NK-92 treated with Interleukin-12 subunit alpha and Interleukin-12 subunit beta, amount 100 ng/mL, for 24 hours (cell line): ENCODE results near the gene GPC6.

Source experiments
- DNase-seq: peaks from one replicate; lab custom pipeline; 2025; lab: John Stamatoyannopoulos, UW

GPC6 gene

DNA sequence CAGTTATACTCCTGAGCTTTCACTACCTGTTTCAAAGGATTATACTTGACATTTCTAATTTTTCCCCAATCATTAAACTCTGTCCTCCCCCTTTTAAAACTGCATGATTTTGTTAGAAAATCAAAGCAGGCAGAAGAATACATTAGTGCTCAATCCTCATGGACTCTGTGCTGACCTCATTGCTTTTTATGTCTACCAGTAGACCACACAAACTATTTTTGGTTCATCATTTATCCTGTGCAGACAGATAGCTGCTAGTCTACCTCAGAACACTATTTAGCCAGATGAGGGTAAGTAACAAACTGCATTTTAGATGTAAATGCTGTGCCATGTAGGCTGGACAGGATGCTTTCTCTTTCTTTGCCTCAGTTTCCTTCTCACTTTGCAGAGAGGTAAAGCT is 1016.9 kb downstream of the GPC6 start:
- DNase-seq, result no peak

DNA sequence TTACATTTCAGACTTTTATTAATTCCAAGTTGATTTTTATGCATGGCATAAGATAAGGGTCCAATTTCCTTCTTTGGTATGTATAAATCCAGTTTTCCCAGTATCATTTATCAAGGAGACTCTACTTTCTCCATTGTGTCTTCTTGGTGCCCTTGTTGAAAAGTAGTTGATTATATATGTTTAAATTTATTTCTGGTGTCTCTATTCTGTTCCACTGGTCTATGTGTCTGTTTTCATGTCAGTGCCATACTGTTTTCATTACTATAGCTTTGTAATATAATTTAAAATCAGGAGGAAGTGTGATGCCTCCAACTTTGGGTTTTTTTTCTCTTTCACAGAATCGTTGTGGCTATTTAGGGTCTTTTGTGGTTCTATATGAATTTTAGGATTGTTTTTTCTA is 1019.9 kb downstream of the GPC6 start:
- no peak for DNase-seq

DNA sequence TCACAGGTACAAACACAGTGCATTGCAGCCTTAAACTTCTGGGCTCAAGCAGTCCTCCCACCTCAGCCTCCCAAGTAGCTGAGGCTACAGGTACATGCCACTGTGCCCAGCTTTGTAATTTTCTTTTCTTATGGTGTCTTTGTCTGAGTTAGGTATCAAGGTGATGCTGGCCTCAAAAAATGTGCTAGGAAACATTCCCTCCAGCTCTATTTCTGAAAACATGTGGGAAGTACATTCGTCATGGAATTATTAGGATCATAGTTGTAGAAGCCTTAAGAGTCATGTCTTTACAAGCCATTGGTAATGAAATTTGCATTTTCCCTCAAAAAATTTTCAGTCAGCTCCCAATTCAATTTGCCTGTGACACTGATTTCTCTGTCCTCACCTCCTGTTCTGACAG is 1021.3 kb downstream of the GPC6 start:
- no peak for DNase-seq

DNA sequence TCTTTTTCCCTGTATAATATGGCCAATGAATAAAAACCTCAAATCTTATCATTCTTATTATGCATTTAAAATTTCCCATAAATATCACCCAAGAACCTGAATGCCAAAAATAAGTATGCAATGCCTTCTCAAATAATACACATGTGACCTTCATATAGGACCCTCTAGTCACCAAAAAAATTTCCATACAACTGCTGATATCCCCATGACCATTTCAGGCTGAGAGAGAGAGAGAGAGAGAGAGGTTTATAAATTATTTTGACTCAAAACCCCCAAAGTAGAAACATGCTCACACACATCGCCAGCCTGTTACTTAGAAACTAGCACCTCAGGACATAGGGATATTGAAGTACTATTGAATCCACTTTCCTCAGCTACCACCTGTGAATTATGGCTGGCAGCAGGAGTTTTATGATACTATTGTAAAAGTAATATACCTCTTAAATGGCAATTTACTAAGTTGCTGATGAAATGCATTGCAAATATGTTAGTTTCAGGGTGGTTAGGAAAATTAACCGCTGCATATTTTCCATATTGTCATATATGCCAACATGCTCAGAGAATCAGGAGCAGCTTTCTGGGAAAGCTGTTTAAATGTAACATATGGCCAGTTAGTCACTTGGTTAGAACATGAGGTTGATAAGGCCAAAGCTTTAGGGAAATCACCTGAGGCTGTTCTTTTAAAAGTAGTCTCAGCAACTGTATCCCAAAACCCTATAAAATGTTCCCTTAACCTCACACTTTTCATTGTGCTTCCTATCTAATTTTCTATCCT is 1022.0 kb downstream of the GPC6 start:
- no peak for DNase-seq

DNA sequence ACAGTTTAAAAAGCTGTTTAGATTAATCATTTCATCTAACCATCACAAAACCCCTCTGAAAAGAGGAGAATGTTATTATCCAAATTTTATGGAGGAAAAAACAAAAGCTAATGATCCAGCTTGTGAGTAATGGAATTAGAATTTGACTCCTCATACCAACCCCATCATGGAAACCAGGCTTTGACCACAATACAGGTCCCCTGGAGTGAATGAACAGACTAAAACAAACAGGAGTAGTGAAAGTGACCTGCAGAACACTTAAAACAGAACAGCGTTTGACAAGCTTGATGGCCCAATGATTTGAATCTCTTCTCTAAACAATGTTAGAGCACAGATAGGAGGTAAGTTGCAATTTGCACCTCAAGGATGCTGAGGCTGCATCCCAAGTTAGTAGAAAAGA is 1022.9 kb downstream of the GPC6 start:
- no peak for DNase-seq

DNA sequence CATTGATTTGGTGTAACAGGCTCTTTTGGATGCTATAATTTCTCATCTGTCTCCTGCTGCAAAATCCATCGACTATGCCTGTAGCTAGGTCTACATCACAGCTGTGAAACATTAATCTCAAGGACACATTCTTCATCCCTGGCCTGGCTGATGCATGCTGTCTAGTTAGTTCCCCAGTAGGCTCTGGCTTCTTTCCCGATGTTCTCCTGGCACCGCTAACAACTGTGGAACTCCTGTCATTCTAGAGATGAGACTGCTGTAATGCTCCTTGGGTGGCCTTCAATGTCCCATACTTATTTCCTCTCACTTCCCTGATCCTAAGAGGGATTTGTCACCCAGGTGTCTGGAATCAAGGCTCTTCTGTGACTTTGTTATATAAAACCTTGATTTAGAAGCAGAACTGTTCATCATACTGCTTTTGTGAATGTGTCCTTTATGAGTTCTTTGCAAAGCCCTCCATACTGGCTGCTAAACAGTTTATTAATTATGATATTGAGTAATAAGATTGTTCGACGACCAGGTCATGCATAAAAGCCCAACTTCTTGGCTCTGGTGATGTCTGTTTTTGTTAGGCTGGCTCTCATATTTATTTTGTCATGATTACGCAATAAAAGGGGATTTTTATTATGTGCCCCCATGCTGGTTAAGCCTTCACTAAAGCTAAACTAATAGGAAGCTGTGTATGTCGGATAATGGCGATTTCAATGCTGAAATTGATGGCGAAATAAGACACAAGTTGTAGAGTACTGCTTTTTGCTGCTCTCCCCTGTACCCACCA is 1025.4 kb downstream of the GPC6 start:
- no peak for DNase-seq

DNA sequence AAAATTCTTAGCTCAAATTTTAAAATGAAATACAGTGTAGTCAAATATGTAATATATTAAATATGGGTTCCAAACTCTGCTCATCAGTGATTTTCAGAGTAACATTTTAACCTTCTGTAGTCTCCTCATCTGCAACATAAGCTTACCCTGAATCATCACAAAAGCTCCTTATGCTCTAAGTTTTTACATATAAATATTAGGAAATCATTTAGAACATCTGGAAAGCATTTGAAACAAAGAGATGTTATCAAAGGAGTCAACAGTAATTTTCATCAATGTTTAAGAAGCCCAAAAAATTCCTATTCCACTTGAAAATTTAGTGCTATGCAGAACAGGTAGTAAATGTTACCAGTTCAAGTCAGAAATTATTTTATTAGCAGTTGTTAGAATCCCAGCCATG is 1028.1 kb downstream of the GPC6 start:
- no peak for DNase-seq

DNA sequence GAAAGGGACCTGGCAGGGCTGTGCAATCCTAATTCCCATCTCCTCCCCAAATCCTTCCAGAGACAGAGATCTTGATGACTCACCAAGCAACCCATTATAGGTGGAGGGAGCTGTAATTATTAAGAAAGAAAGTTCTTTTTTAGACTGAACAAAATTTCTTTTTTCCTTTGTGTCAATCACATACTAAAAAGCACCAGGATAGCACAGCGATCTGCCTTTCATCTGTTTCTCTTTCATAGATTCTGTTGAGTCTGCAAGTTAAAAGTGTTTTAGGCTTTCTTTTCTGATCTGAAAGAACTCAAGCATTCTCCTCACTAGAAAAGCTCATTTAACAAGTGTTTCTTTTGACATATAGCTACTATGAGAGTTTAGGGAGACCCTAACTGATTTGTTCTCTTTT is 1030.1 kb downstream of the GPC6 start:
- no peak for DNase-seq

DNA sequence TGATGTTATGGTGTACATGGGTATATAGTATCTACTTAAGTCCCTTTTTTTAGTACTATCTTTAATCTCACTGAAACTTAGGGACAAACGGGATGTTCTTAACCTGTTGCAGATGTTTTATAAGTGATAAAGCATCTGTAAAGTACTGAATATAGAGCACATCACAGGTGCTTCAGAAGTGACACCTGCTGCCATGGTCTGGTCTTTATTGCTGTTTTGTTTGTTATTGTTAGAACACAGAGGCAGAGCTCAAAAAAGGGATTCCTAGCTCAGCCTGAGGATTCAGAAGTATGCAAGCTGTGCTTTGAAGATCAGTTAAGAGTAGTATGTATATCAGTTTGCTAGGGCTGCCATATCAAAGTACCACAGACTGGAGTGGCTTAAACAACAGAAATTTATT is 1033.4 kb downstream of the GPC6 start:
- no peak for DNase-seq

DNA sequence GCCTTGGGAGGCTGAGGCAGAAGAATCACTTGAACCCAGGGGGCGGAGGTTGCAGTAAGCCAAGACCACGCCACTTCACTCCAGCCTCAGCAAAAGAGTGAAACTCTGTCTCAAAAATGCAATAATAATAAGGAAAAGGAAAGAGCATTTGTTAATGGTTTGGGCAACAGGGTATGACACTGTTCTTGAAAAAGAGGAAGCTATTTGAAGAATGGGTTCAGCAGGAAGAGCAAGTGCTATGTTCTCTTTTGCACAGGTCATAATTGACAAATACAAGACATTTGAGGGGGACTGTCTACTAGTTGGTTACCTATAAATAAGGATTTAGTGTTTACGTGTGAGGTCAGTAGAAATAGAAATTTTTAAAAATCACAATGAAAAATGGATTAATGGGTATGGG is 1034.6 kb downstream of the GPC6 start:
- DNase-seq, result no peak

DNA sequence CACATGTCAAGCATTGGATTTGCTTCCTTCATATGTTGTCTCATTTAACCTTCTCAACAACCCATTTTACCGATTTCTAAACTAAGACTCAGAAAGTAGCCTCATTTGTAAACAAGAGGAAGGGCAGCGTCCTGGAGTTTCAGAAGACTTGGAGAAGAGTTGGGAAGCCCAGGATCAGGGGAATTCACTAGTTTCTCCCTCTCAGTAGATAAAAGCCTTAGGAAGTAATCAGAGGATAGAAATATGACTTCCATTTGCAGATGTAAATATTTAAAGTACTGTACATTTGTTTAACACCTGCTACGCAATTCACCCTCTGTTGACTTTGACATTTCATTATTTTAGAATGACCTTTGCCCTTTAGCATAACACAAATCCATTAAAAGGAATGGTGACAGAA is 1036.4 kb downstream of the GPC6 start:
- no peak for DNase-seq

DNA sequence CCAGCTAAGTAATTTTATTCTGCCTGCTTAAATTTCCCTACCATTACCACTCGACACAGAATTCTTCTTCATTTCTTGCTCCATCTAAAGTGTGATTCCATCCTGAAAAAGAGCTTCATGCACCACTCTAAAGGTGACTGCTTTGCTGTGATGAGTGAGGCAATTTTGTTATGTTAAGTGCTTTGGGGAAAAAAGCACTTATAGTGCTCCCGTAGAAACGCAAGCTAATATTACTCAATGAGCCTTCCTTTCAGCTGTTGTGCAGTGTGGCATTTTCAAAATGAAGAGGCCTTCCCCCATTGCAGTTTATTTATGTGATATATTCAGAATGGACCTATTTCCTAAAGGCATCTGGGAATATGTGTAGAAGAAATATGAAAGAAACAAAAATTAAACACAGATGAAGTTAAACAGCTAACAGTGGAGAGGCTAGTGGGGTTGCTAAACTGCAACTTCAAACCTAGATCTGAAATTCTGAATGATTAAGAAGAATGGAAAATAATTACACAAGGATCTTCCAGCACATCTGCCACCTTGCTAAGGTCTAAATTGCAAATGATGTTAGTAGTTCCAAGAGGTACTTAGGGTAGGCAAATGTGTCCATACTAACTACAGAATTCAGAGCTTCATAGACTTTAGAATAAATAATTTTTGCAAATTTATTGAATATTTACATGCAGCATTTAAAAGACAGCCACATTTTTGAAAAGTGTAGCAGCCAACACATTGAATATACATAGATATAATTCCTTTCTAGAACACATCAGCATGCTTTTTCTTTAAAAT is 1041.2 kb downstream of the GPC6 start:
- DNase-seq, result no peak

DNA sequence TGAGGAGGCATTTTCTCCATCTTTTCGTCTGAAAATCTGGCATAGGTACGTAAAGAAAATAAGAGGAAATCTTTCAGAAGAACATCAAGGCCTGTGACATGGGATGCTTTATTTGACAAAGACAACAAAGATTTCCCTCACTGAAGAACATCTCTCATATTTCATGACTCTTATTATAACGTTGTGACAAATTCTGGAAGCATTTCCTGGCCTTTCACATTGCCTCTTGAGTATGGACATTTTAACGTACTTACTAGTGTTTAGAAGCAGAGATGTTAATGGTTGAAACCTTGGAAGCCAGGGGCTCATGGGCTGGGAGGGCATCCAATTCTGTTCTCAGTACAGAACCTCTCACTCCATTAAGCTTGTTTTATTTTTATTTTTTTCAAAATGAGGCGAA is 1042.1 kb downstream of the GPC6 start:
- DNase-seq, result no peak

DNA sequence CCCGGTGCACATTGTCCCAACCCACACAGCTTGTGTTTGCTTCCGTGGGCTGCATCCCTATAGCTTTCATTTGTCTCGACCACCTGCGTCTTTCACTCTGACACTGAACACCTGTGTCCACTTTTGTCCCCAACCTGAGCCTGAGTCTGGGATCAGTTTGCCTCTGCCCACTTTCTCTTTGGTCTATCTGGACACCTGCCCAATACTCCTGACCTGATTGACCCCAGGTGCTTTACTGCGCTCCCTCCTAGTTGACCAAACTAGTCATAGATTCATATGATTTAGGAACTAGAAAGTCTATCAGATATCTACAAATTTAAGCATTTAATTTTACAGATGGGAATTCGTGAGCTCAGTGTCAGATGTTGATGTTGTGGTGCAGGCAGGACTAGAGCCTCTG is 1043.0 kb downstream of the GPC6 start:
- DNase-seq, result no peak

DNA sequence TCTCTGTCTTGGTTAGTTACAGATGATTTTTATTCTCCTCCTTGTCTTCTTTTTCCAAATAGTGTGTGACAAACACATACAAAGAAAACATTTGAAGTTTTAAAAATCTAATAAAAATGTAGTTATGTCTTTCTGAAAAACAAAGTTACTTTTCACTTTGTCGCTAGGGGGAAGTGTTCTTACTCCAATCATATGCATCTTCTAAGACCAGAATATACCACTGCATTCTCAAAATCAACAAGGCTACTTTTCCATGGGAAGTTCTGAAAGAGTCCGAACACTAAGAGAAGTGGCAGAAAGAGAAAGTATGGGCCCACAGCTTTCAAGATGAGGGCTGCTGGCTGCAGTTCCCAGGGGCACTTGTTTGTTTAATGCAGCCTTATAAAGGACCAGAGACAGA is 1043.9 kb downstream of the GPC6 start:
- no peak for DNase-seq

DNA sequence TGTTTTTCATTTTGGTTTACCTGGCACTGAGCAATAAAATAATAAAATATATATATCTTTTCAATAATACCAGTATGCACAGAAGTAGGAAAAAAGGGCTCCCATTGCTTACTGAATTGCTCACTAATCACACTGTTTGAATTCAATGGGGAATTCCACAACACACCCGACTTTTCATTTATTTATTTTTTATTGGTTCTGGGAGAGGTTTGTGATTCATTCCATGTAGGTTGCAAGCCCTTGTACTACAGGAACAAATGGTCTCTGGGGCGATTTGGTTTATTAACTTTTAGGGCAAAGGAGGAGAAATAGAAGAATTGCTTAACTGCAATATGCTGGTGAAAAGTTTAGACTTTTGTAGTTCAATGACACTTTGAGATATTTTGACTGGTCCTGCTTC is 1045.4 kb downstream of the GPC6 start:
- DNase-seq, result no peak

DNA sequence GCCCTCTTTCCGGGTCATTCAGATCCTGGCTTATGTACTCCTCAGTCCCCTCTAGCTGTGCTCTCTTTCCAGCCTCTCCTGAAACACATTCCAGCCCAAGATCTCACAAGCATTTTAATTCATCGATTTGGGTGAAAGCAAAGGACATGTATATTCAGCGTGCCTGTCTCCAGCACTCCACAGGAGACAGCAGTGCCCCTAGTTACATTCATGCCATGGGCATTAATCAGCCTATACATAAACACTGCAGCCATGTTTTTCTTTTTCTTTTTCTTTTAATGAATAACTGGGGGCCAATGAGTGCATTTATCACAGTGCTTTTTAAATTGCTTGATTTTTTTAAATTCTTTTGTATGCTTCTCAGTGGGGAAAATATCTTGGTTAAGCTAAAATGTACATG is 1053.7 kb downstream of the GPC6 start:
- no peak for DNase-seq

DNA sequence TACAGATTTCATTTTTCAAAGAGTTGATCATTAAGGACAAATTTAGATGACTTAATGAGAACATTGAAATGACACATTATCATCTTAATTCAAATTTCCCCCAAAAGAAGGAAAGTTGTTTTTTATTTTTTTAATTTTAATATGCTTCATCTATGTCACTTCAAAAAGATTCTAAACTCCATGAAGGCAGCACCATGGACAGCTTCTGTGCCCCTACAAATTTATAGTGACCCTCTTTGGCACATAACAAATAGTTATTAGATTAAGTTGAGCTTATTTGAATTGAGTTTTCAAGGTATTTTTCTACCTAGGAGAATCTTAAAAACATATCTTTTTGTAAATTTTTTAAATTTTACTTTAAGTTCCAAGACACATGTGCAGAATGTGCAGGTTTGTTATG is 1054.2 kb downstream of the GPC6 start:
- DNase-seq, result no peak

DNA sequence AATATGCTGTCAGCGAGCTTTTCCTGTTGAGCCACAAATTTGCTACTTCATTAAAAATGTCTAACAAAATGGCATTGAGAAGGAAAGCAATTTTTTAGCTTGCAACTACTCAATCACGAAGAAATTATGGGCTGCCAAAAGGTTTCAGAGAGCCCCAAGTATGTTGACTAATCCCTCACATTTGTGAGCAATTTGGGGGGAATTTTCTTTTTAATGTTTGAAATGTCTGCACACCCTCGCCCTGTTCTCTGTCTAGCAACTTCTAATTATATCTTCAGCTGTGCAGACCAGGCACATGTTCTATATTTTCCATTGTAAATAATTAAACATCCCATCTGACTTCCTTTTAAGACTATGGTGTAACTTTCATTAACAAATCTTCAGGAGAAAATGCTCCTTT is 1060.0 kb downstream of the GPC6 start:
- DNase-seq, result no peak

DNA sequence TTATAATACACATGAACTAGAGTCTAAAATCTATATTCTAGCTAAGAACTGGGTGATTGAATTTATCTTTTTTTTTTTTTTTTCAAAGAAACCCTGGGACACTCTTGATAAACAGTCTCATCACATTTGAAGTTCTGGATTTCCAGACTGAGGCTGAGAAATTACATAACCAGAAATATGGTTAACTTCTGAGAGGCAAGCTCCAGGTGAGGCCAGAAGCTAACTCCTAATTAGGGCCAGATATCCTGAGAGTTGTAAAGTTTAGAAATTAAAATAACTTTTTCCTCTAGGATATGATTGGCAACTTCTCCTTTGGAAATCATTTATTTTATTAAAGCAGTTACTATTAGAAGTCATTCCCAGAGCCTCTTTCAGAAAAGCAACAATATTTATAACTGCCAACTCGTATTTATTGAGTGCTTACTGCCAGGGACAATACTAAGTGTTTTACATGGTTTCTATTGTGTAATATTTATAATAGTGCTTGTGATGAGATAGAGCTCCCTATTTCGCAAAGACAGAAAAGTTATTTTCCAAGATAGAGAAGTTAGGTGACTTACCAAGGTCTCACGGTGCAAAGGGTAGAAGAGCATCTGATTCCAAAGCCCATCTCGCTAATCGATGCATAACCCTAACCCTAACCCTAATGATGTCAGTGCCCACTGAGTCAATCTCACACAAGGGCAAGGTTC is 1065.2 kb downstream of the GPC6 start:
- no peak for DNase-seq

DNA sequence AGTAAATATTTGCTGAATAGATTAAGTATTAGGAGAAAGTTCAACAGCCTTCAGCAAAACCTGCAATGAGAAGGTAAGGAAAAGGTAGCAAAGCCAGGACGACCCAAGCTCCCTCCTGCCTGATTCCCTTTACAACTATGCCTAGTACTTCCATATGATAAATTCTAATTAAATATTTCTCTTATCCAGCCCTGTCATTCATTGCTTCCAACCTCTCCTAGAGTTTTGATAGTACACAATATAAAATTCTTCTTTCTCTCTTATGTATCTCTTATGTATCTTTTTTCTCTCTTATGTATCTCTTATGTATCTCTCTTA is 1065.7 kb downstream of the GPC6 start:
- no peak for DNase-seq

DNA sequence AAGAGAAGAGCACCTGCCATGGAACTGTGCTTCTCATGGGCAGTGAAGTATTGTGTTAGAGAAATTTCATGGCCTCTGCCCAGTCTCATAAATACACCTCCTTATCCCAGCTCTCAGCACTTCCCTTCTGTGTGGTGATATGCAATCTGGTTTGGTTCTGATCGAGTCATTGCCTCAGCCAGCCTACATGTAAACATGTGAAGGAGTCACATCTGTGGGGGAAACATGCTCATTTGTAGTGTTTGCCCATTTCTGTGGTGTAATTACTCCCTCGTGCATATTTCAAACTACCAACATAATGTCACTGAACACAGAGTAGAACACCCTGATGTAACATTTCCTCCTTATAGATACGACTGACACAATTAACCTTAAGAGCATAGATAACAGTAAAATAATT is 1069.9 kb downstream of the GPC6 start:
- DNase-seq, result no peak

DNA sequence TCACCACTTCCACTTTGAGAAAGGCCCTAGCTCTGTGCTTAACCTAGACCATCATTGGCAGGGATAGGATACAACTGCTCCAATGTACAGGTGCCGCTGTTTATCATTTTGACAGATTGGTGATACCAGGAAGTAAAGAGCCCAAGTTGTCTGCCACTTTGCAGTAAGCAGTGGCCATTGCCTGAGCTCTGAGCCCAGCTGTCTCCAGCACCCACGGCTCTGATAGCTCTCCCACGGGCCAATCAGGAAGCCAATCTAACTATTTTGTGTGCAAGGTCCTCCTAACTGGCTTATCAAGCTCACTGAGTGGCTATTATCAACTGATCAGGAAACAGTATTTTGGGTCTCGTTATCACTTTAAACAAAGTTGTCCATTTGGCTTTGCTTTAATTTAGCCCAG is 1071.7 kb downstream of the GPC6 start:
- DNase-seq, result no peak
